HL-60 (cell line): Measurements from ENCODE around the gene AXL.

Experiments used
- DNase-seq, 2 experiments: peaks; one replicate each; pipeline ENCODE4 v3.0.0-alpha.2; 2010 to 2020; ENCODE audit warnings: low read depth in 1 of 2, low spot score in 1 of 2
- H3K27ac ChIP-seq: fragments of 250-450 bp; sonication (Bioruptor Pico); replicated peaks from 2 replicates; pipeline ENCODE4 v1.5.1; 2020; ENCODE audit warnings: mild to moderate bottlenecking, moderate library complexity
- H3K27me3 ChIP-seq: fragments of 250-450 bp; sonication (Bioruptor Pico); 2 replicates; pipeline ENCODE4 v1.5.1; 2021; ENCODE audit warnings: mild to moderate bottlenecking, moderate library complexity; ENCODE audit not compliant: insufficient read depth, poor library complexity, severe bottlenecking
- H3K4me3 ChIP-seq: replicated peaks from 2 replicates; pipeline ENCODE4 v1.5.1; 2011; ENCODE audit warnings: mild to moderate bottlenecking, control low read depth, low read length; ENCODE audit not compliant: insufficient read depth
- GABPA ChIP-seq: IDR thresholded peaks from 2 replicates; pipeline ENCODE4 v1.6.1; 2012; ENCODE audit warnings: low read depth
- POLR2AphosphoS5 ChIP-seq: IDR thresholded peaks from 2 replicates; pipeline ENCODE4 v1.6.1; 2012; ENCODE audit warnings: low read depth
- SPI1 ChIP-seq: IDR thresholded peaks from 2 replicates; pipeline ENCODE4 v1.6.1; 2012; ENCODE audit warnings: low read depth, mild to moderate bottlenecking, borderline replicate concordance
- TF ChIP-seq, protein P1 (sequence below): IDR thresholded peaks from 2 replicates; pipeline ENCODE4 v1.6.1; 2012; ENCODE audit warnings: low read depth; ENCODE audit not compliant: insufficient replicate concordance
- TF ChIP-seq, protein P2 (sequence below): IDR thresholded peaks from one replicate; pipeline ENCODE4 v1.5.1; 2011; ENCODE audit warnings: low read length, control low read depth, inconsistent platforms; ENCODE audit not compliant: insufficient read depth

AXL gene

DNA sequence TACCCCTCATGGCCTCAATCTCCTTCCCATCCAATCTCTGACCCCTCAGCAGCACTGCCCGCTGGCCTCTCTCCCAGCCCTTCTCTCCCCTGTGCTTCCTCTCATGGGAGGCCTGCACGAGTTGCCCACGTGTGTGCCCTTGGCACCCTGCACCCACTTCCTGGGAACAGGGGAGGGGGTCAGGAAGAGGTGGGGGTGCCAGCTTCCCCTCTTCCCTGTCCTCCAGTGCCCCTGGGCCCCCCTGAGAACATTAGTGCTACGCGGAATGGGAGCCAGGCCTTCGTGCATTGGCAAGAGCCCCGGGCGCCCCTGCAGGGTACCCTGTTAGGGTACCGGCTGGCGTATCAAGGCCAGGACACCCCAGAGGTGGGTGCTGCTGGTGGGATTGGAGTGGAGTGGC is 19.2 kb downstream of the AXL start:
- Histone ChIP-seq H3K27ac (no peak overlapping the region), H3K27me3 (no peaks in the 10 kb centered on the region), H3K4me3 (no peak overlapping the region)
- no peak for DNase-seq
- TF ChIP-seq POLR2AphosphoS5 (no peak), GABPA (no peak), SPI1 (no peak)
- TF ChIP-seq, protein P1, sequence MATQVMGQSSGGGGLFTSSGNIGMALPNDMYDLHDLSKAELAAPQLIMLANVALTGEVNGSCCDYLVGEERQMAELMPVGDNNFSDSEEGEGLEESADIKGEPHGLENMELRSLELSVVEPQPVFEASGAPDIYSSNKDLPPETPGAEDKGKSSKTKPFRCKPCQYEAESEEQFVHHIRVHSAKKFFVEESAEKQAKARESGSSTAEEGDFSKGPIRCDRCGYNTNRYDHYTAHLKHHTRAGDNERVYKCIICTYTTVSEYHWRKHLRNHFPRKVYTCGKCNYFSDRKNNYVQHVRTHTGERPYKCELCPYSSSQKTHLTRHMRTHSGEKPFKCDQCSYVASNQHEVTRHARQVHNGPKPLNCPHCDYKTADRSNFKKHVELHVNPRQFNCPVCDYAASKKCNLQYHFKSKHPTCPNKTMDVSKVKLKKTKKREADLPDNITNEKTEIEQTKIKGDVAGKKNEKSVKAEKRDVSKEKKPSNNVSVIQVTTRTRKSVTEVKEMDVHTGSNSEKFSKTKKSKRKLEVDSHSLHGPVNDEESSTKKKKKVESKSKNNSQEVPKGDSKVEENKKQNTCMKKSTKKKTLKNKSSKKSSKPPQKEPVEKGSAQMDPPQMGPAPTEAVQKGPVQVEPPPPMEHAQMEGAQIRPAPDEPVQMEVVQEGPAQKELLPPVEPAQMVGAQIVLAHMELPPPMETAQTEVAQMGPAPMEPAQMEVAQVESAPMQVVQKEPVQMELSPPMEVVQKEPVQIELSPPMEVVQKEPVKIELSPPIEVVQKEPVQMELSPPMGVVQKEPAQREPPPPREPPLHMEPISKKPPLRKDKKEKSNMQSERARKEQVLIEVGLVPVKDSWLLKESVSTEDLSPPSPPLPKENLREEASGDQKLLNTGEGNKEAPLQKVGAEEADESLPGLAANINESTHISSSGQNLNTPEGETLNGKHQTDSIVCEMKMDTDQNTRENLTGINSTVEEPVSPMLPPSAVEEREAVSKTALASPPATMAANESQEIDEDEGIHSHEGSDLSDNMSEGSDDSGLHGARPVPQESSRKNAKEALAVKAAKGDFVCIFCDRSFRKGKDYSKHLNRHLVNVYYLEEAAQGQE = no peak
- TF ChIP-seq, protein P2, sequence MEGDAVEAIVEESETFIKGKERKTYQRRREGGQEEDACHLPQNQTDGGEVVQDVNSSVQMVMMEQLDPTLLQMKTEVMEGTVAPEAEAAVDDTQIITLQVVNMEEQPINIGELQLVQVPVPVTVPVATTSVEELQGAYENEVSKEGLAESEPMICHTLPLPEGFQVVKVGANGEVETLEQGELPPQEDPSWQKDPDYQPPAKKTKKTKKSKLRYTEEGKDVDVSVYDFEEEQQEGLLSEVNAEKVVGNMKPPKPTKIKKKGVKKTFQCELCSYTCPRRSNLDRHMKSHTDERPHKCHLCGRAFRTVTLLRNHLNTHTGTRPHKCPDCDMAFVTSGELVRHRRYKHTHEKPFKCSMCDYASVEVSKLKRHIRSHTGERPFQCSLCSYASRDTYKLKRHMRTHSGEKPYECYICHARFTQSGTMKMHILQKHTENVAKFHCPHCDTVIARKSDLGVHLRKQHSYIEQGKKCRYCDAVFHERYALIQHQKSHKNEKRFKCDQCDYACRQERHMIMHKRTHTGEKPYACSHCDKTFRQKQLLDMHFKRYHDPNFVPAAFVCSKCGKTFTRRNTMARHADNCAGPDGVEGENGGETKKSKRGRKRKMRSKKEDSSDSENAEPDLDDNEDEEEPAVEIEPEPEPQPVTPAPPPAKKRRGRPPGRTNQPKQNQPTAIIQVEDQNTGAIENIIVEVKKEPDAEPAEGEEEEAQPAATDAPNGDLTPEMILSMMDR = no peak

DNA sequence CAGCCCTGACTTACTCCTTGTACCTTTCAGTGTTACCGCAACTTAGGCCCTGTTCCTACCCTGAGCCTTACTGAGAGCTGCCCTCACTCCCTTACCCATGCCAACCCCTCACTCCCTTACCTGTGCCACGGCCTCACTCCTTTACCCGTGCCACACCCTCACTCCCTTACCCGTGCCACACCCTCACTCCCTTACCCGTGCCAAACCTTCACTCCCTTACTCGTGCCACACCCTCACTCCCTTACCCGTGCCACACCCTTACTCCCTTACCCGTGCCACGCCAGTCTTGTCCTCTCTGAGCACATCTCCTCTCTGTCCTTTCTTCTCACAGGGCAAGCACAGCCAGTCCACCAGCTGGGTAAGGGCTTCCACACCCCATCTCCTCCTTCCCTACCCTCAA is 20.3 kb downstream of the AXL start:
- TF ChIP-seq GABPA = no peak
- no peak for DNase-seq
- no peaks in the 10 kb centered on the region for H3K27me3 ChIP-seq
- H3K4me3 ChIP-seq = no peak overlapping the region
- H3K27ac ChIP-seq = no peak overlapping the region

DNA sequence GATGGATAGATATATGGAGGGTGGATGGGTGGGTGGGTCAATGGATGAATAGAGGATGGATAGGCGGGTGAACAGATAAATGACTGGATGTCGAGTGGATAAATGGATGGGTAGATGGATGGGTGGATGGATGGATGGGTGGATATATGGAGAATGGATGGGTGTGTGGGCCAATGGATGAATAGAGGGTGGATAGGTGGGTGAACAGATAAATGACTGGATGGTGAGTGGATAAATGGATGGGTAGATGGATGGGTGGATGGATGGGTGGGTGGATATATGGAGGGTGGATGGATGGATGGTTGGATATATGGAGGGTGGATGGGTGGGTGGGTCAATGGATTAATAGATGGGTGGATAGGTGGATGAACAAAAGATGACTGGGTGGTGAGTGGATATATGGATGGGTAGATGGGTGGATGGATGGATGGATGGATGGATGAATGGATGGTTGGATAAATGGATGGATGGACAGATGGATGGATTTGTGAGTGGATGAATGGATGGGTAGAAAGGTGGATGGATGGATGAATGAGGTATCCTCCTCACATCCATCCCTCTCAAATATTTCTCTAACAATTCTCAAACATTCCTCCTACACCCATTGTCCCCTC is 21.0 kb downstream of the AXL start:
- DNase-seq = no peak
- Histone ChIP-seq H3K27me3 (no peaks in the 10 kb centered on the region), H3K27ac (no peak overlapping the region), H3K4me3 (no peak overlapping the region)
- TF ChIP-seq POLR2AphosphoS5 = no peak
- TF ChIP-seq GABPA = no peak
- TF ChIP-seq SPI1 = no peak
- TF ChIP-seq, protein P1 = no peak
- TF ChIP-seq, protein P2 = no peak

DNA sequence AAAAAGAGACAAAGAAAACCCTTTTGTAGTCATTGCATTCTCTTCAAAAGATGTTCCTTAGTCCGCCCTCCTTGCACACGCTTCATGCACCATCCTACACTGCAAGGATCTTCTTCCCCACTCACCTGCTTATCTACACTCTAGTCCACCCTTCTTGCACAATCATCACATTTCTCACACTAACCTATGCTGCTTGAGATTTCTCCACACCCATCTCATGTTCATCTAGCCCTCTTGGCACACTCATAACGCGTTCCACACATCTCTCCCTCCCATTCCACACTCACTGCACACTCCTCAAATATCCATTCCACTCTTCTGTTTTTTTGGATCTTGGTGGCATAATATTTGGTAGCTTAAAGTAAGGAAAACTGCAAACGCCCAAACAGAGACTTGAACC is 22.8 kb downstream of the AXL start:
- no peak for DNase-seq
- no peak overlapping the region for H3K4me3 ChIP-seq
- H3K27me3 ChIP-seq = no peaks in the 10 kb centered on the region
- no peak overlapping the region for H3K27ac ChIP-seq
- TF ChIP-seq, protein P2 = no peak
- TF ChIP-seq POLR2AphosphoS5 (no peak), GABPA (no peak), SPI1 (no peak)
- TF ChIP-seq, protein P1 = no peak
